Fibroblast of lung (primary cell): ENCODE measurements around the gene GPC6. TPM values are rescaled to one million over a fixed set of nuclear protein-coding genes. Genes with fewer than 3 reads are reported as not detected.
A peak's percentile ranks its signal among the peaks of the same experiment; 100 is the strongest.

ENCODE experiments used
- DNase-seq, 2 donors: peaks; one replicate each; pipeline versions ENCODE4 v3.0.0 to v3.0.0-alpha.2; 2010; ENCODE audit warnings: low read depth in 2 of 2
- H2AFZ ChIP-seq: 2 replicates; pipeline ENCODE4 v1.5.1; 2012; ENCODE audit warnings: low read length, control low read depth, inconsistent platforms
- H3K27ac ChIP-seq: 2 replicates; pipeline ENCODE4 v1.5.1; 2011; ENCODE audit warnings: low read length, control low read depth; ENCODE audit not compliant: insufficient read depth
- H3K27me3 ChIP-seq: 2 replicates; pipeline ENCODE4 v1.5.1; 2011; ENCODE audit warnings: mild to moderate bottlenecking, low read length; ENCODE audit not compliant: control insufficient read depth, insufficient read depth
- H3K36me3 ChIP-seq: 2 replicates; pipeline ENCODE4 v1.5.1; 2011; ENCODE audit warnings: low read length; ENCODE audit not compliant: control insufficient read depth, insufficient read depth
- H3K4me1 ChIP-seq: 2 replicates; pipeline ENCODE4 v1.5.1; 2011; ENCODE audit warnings: low read length; ENCODE audit not compliant: control insufficient read depth, insufficient read depth; ENCODE audit errors: extremely low read depth
- H3K4me2 ChIP-seq: 2 replicates; pipeline ENCODE4 v1.5.1; 2011; ENCODE audit warnings: low read length, control low read depth; ENCODE audit not compliant: insufficient read depth; ENCODE audit errors: extremely low read depth
- H3K4me3 ChIP-seq, 4 experiments: fragments of 200-600 bp in 1 of 4; sonication (generic) in 1 of 4; replicated peaks in 1 of 4; 2 replicates each; pipeline ENCODE4 v1.5.1; 2011 to 2016; ENCODE audit warnings: low read length in 4 of 4, low read depth in 3 of 4, mild to moderate bottlenecking in 3 of 4, control low read depth in 2 of 4, inconsistent platforms in 1 of 4, mixed read lengths in 1 of 4; ENCODE audit not compliant: insufficient read depth in 1 of 4; ENCODE audit errors: control extremely low read depth in 1 of 4
- H3K79me2 ChIP-seq: 2 replicates; pipeline ENCODE4 v1.5.1; 2012; ENCODE audit warnings: mild to moderate bottlenecking, low read length, inconsistent platforms; ENCODE audit not compliant: control insufficient read depth, insufficient read depth
- H3K9ac ChIP-seq: 2 replicates; pipeline ENCODE4 v1.5.1; 2011; ENCODE audit warnings: mild to moderate bottlenecking, low read length, control low read depth; ENCODE audit not compliant: insufficient read depth
- H3K9me3 ChIP-seq: 2 replicates; pipeline ENCODE4 v1.5.1; 2012; ENCODE audit warnings: low read depth, low read length; ENCODE audit not compliant: control insufficient read depth, insufficient read depth
- H4K20me1 ChIP-seq: 2 replicates; pipeline ENCODE4 v1.5.1; 2011; ENCODE audit warnings: low read length; ENCODE audit not compliant: control insufficient read depth, insufficient read depth; ENCODE audit errors: extremely low read depth
- CTCF ChIP-seq, 2 donors: IDR thresholded peaks in 1 of 2; conservative IDR thresholded peaks in 1 of 2; 1 replicate in 1 of 2; 2 replicates in 1 of 2; pipeline ENCODE4 v1.5.1; 2011 to 2012; ENCODE audit warnings: low read length in 2 of 2, control low read depth in 1 of 2, inconsistent platforms in 1 of 2, low read depth in 1 of 2, mild to moderate bottlenecking in 1 of 2
- EZH2 ChIP-seq: IDR thresholded peaks from 2 replicates; pipeline ENCODE4 v1.5.1; 2012; ENCODE audit warnings: low read length, control low read depth, mild to moderate bottlenecking; ENCODE audit errors: missing control alignments
- polyA plus RNA-seq, 2 donors: library from polyadenylated mRNA; depleted of rRNA in 1 of 2; stranded (reverse) in 1 of 2; unstranded in 1 of 2; fragments of >200 nt; gene quantifications; 2 replicates each; pipeline ENCODE4 v1.2.1, GENCODE V29; 2011 to 2012; ENCODE audit warnings: missing spikeins in 1 of 2
- total RNA-seq: library from RNA; depleted of rRNA; stranded (reverse); fragments of >200 nt; gene quantifications from 2 replicates; pipeline ENCODE4 v1.2.1, GENCODE V29; 2014

Gene GPC6
- total and polyA plus RNA-seq, 2 donors (not counting 1 experiment from before 2014, with no cell fraction given) = 11.2 to 33.7 TPM

- DNase-seq = peak in 1 of 2 donors; percentile 33
- H3K27ac ChIP-seq = no peak overlapping the region
- no peaks in the 10 kb centered on the region for H3K9me3 ChIP-seq
- H3K36me3 ChIP-seq = no peaks in the 10 kb centered on the region
- H3K4me3 ChIP-seq = peak overlapping the region in 1 of 4 experiments; percentile 34
- H3K79me2 ChIP-seq = no peaks in the 10 kb centered on the region
- peaks cover 2% of the 10 kb centered on the region for H3K4me1 ChIP-seq
- no peak overlapping the region for H3K4me2 ChIP-seq
- no peaks in the 10 kb centered on the region for H4K20me1 ChIP-seq
- no peak overlapping the region for H3K9ac ChIP-seq
- TF ChIP-seq EZH2 (no peak), CTCF (conservative IDR thresholded peaks at IDR 0.05 in 1 of 2, IDR thresholded peaks at IDR 0.05 in 1 of 2; ENCODE audit: low read depth in 1 of 2, low read length in 2 of 2) (no peak)
- no peak overlapping the region for H2AFZ ChIP-seq
- H3K27me3 ChIP-seq = no peaks in the 10 kb centered on the region
Measured at GRCh38 chr13:94232956-94233355, 1006.3 kb downstream of the GPC6 start.

- TF ChIP-seq CTCF (conservative IDR thresholded peaks at IDR 0.05 in 1 of 2, IDR thresholded peaks at IDR 0.05 in 1 of 2; ENCODE audit: low read depth in 1 of 2, low read length in 2 of 2) (no peak), EZH2 (no peak)
- no peaks in the 10 kb centered on the region for H3K9me3 ChIP-seq
- H2AFZ ChIP-seq = no peak overlapping the region
- H3K36me3 ChIP-seq = no peaks in the 10 kb centered on the region
- no peak overlapping the region for H3K9ac ChIP-seq
- DNase-seq = peak; percentile 93 to 97
- H3K27me3 ChIP-seq = no peaks in the 10 kb centered on the region
- H3K4me3 ChIP-seq = peak overlapping the region in 1 of 4 experiments; percentile 34
- H3K4me2 ChIP-seq = no peak overlapping the region
- no peaks in the 10 kb centered on the region for H3K79me2 ChIP-seq
- H4K20me1 ChIP-seq = no peaks in the 10 kb centered on the region
- H3K27ac ChIP-seq = no peak overlapping the region
- peaks cover 2% of the 10 kb centered on the region for H3K4me1 ChIP-seq
Measured at GRCh38 chr13:94233401-94233800, 1006.8 kb downstream of the GPC6 start.

GRCh38 chr13:94233837-94234236 is 1007.2 kb downstream of the GPC6 start:
- no peak overlapping the region for H3K4me2 ChIP-seq

More at GRCh38 chr13:94233837-94234236, 1007.2 kb downstream of the GPC6 start:
- no peaks in the 10 kb centered on the region for H3K79me2 ChIP-seq
- H3K27ac ChIP-seq = no peak overlapping the region
- no peaks in the 10 kb centered on the region for H3K36me3 ChIP-seq
- DNase-seq = no peak
- H4K20me1 ChIP-seq = no peaks in the 10 kb centered on the region
- peaks cover 2% of the 10 kb centered on the region for H3K4me1 ChIP-seq
- no peak overlapping the region for H3K4me3 ChIP-seq
- H2AFZ ChIP-seq = no peak overlapping the region
- TF ChIP-seq CTCF (conservative IDR thresholded peaks at IDR 0.05 in 1 of 2, IDR thresholded peaks at IDR 0.05 in 1 of 2; ENCODE audit: low read depth in 1 of 2, low read length in 2 of 2) = no peak
- no peak for TF ChIP-seq EZH2
- H3K9me3 ChIP-seq = no peaks in the 10 kb centered on the region
- no peaks in the 10 kb centered on the region for H3K27me3 ChIP-seq
- no peak overlapping the region for H3K9ac ChIP-seq
